HG02763 (cell line): Measurements from ENCODE around the gene MEF2C.

Experiments
- ATAC-seq: cut with Tn5 transposase; IDR thresholded peaks from one replicate; pipeline ENCODE4 v1.9.1; 2021; ENCODE audit warnings: mild to moderate bottlenecking, moderate library complexity; ENCODE audit not compliant: unreplicated experiment

The MEF2C gene

DNA sequence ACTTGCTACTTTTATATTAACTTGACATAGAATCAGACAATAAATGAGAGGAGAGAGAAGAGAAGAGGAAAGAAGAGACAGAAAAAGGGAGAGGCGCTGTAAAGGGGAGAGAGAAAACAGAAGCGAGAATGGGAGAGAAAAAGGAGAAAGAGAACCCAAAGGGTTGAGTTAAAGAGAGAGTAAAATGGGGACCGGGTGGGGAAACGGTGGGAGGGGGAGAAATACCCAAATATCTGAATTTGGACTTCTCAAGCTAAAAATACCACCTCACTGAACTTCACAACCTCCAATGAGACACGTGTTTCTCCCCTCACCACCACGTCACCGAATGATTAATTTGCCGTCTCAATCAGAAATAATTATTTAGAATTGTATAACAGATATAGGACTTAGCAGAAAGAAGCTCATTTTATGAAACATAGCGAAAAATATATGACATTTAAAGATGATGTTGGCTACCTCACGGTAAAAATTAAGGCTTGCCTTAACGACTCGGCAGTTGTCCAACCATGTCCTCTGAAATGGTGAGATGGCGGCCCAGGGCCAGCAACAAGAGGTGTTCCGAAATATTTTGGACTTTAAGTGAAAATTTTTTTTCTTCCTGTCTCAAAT, 204.1 kb downstream of the MEF2C start:
- ATAC-seq, result no peak

DNA sequence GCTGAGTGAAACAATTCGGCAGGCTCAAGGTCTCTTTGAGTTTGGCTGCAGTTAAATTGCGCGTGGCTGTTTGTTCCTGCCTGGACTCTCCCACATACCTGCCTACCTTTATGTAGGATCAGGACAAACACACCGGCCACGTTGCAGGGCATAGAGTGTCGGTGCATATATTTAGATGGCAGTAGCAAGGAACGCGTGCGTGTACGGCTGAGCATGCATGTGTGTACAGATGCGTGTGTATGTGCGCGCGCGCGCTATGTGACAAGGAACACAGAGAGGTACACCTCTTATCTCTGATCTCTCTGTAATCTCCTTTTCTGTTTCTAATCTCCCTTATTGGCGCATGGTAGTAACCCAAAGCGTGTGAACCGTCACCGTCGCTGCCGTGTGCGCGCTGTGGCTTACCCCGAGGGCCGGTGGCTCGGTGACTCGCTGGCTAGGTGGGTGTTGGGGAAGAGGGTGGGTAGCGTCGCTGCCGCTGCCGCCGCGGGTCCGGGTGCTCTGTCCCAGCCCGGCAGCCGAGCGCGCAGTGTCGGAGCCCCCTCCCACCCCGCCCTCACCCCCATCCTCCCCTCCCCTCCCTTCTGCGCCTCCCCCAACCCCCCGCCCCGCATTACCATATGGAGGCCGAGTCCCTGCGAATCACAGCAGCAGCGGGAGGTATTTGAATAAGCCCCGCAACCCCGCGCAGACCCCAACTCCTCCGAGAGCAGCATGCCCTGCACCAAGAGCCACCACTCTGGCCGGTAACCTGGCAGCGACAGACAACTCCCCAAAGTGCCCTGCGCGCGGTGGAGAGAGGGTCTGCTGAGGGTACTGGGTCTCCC, 204.8 kb downstream of the MEF2C start:
- no peak for ATAC-seq

DNA sequence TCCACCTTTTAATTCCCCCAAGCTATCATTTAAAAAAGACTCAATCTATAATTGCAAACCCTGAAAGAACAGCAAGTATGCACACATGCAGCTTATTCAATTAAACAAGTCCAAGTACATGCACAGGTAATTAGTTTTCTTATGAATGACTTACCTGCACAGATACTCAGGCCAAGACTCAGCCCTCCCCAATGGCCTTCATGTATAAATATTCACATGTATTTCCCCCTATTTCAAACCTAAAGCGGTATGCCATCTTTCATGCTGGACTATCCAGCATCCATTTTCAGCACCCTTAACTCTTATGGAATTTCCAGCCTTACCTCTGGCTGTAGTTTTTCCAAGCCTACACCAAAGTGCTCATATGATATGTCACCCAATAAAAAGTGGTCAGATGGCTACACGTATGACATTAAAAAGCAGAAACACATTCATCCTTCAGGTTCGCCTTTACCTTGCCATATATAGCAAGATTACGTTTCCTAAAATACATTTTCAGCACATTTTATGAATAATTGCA, 205.5 kb downstream of the MEF2C start:
- no peak for ATAC-seq

GRCh38 chr5:88676637-88677375, 206.2 kb downstream of the MEF2C start:
- no peak for ATAC-seq

DNA sequence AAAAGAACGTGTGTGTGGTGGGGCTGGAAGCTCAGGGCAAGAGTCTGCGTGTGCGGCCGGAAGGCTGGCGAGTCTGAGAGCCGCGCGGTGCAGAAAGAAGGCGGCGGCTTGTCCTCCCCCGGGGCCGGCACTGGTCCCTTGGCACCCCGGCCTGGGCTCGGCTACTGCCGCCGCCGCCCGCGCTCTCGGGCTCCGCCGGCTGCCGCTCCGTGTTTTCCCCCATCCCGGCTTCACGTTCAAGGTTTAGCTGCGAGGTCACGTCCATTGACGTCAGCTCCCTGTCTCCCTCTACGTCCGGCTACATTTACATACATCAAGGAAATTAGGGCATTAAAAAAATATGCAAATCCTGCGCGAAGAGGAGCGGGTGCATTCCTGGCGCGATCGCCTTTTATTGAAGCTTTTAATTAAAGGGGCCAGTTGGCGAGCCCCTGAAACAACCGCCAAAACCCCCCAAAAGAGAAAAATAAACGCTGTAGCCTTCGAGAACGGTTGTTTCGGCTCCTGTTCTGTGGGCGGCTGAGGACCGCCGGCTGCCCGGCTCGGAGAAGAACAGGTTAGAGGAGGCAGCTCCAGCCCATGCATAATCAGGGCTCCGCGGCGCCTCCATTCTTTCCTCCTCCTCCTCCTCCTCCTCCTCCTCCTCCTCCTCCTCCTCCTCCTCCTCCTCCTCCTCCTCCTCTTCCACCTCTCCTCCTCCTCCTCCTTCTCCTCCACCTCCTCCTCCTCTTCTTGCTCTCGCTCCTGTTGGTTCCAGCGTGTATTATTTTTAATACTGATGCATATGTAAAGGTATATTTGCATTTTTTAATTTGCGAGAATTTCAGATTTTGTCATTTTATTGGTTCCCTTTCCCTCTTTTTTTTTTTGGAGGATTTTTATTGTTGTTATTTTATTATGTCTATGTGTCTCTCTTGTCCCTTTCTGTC, 207.0 kb downstream of the MEF2C start:
- ATAC-seq, result peak; percentile 41

DNA sequence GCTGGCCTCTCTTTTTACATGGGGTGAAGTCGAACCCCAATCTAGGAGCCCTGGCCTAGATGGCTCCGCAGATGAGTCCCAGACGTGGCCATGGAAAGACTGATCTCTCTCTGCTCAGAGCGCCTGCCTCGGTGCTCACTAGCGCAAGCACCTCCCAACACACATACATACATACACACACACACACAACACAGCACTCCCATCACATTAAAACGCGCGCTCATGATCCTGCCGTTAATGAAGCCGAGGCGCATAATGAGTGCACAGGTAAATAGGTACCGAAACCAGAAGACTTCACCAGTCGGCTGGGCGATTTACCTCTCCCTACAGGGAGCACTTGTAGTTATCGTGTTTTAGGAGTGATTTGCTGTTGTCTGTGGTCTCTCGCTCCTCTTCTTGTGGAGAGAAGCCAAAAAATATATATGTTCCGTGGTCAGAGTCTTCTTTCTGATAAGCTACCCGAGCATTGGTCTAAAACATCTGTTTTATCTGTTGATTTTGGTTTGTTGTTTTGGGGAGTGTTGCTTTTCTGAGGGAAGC, 207.7 kb downstream of the MEF2C start:
- peak; percentile 9 for ATAC-seq

DNA sequence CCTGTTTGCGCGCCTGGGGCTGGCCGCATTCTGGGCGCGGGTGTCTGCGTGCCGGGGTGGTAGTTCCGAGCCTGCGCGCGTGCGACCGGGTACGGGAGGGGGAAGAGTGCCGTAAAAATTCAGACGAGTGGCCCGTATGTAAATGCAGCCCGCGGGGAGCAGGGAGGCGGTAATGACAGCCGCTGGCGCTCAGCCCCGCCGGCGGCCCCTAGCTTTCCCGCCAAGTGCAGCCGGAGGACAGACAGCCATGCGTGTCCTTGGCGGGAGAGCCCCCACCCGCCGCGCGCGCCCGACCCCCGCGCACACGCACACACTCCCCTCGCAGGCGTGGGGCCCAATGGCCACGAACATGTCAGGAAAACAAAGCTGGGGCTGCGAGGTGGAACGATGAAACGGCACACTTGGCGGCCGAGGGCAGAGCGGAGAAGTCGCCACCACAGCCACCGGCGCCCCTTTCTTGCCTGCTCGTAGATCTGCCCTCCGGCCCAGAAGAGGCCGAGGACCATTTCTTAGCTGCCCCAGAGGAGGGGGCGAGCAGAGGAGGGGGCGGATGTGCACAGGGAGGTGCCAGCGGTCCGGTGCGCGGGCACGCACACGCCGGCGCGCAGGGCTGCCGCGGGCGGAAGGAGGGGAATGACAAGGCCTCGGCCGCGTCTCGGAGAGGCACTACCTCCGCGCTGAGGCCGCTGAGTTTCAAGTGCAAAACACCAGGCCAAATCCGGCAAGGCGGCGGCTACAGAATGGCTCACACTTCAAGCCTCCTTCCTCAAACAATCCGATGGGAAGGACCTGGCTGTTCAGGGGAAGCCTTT, 208.4 kb downstream of the MEF2C start:
- peak; percentile 57 for ATAC-seq

- ATAC-seq, result no peak
Observed at GRCh38 chr5:88673253-88674105, 209.5 kb downstream of the MEF2C start.

GRCh38 chr5:88672644-88673252, 210.2 kb downstream of the MEF2C start:
- ATAC-seq, result no peak

- ATAC-seq, result no peak
Observed at GRCh38 chr5:88671505-88672499, 211.2 kb downstream of the MEF2C start.

- no peak for ATAC-seq
Observed at GRCh38 chr5:88671106-88671504, 211.9 kb downstream of the MEF2C start.

DNA sequence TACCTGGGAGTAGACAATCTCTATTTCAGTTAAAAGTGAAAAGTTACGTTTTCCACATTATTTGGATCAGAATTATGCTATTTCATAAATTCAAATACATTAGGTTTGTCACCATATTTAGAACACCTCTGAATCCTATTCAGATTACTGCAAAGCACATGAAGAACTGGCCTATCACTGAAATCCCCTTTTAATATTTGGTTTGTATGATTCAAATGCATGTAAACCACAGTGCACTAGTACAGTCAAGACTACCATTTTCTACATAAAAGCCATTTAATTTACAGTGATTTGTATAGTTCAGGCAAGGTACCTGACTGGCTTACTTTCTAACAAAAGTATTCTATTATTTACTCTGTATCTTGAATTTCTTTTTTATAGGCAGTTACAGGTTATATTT, 212.5 kb downstream of the MEF2C start:
- ATAC-seq, result no peak

DNA sequence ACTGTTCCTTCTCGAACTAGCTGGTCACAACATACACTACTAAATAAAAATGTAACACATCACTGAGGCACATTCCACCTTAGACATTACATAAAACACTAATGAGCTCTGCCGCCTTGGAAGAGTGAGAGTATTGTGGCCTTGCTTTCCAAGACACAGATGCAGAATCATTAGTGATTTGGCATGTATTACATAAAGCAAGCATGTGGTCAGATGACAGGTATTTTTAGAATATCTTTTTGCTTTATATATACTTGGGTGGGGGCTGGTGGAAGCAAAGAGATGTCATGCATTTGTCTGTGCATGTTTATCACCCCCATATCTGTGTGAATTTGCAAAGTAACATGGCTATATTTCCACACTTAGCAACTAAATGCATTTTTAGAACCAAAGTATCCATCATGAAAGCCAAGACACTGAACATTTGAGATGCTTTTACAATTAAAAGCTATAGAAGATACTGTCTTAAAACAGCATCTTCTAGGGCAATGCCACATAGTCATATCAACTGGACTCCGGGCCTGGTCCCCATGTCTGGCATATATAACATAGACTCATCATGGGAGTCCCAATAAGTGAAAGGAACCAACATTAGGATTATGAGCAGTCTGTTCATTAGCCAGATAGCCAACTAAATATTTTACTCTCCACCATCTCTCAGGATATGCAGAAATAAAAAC, 213.5 kb downstream of the MEF2C start:
- ATAC-seq, result no peak

DNA sequence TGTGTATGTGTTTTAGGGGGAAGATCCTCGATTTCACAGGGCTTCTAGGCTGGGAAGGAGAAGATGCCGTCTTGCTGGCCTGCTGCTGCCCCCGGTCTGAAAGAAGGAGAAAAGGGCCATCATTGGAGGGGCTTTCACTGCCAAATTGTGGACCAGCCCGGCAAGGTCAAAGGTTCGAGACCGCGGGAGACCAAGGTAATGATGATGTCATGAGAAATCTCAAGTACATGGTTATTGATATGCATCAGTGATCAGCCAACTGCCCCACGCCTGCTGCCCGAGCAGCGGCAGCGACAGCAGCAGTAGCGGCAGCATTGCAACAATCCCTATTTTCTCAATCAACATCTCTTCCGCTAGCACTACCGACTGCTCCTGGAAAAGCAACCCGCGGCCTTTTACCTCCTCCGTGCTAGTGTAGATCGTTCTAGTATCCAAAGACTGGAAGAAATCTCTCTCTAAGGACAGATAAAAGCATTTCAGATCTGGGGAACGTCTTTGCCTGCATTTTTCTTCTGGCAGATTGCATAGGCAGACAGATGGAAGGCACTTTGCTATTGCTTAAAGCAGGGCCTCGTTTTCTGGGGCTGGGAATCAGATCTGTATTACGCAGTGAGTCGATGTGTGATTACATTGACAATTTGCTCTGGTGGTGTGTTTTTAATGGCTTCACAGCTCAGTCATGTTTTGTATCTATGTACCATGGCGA, 215.3 kb downstream of the MEF2C start:
- peak; percentile 15 for ATAC-seq
